Measurements from ENCODE around the gene SETD7. TPM values are rescaled to one million over a fixed set of nuclear protein-coding genes. Genes with fewer than 3 reads are reported as not detected.
"Not testable (repeated sequence)": the region's sequence is repeated elsewhere in the genome, so short reads cannot be mapped to it uniquely, and the experiment has no call there.

The SETD7 gene
- total and polyA plus RNA-seq, 8 donors: 9.7 to 96.9 (median 31.5) TPM

DNA sequence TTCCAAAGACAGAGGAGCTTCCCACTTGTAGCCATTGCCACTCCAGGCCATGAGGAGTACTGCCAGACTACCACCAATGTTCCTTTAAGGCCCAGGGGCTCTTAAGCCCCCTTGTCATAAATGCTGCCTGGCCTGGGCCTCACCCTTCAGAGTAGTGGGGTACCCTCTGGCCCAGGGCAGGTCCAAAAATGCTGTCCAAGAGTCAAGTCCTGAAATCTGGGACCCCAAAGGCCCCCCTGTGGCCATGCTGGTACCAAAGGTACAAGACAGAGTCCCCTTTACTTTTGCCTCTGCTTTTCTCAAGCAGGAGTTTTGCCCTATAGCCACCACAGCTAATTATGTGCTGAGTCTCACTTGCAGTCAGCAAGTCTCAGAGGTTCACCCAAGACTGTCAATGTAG lies 85.7 kb downstream of the SETD7 start:
- no peaks in the 10 kb centered on the region for H3K27me3 ChIP-seq
- no peak for TF ChIP-seq EP300 (IDR thresholded peaks at IDR 0.05)
- TF ChIP-seq POLR2AphosphoS5 (IDR thresholded peaks at IDR 0.05): no peak
- no peak for TF ChIP-seq POLR2A (IDR thresholded peaks at IDR 0.05)
- no peak for TF ChIP-seq CTCF (IDR thresholded peaks at IDR 0.05)
- H3K4me3 ChIP-seq: no peak overlapping the region
- peaks cover 0 to 25% (median 16%) of the 10 kb centered on the region in 4 donors for H3K4me1 ChIP-seq
- H3K27ac ChIP-seq: peak overlapping the region; percentile 6 to 34 (median 26)
- peaks cover 7 to 26% (median 21%) of the 10 kb centered on the region in 4 donors for H3K36me3 ChIP-seq
- intact Hi-C loops (cut with DNase I; ENCODE audit: low total_unique reads): no loop called here
- H3K9me3 ChIP-seq: peaks cover 0 to 8% (median 4%) of the 10 kb centered on the region in 4 donors
- no peak for DNase-seq

DNA sequence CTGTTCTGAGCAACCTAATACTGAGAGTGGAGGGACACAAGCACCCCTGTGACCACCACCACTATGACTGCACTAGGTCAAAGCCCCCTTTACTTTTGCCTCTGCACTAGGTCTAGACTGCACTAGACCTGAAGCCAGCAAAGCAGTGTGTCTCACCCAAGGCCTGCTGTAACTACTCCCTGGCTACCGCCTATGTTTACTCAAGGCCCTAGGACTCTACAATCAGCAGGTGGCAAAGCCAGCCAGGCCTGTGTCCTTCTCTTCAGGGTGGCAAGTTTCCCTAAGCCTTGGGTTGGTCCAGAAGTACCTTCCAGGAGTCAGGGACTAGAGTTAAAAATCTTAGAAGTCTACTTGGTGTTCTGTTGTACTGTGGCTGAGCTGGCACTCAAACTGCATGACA lies 86.2 kb downstream of the SETD7 start:
- H3K27ac ChIP-seq: peak overlapping the region; percentile 6 to 34 (median 26)
- peaks cover 0 to 8% (median 4%) of the 10 kb centered on the region in 4 donors for H3K9me3 ChIP-seq
- H3K36me3 ChIP-seq: peaks cover 7 to 26% (median 21%) of the 10 kb centered on the region in 4 donors
- H3K4me1 ChIP-seq: peaks cover 0 to 25% (median 16%) of the 10 kb centered on the region in 4 donors
- H3K4me3 ChIP-seq: no peak overlapping the region
- intact Hi-C loops (cut with DNase I; ENCODE audit: low total_unique reads): no loop called here
- H3K27me3 ChIP-seq: no peaks in the 10 kb centered on the region
- WGBS, 5 donors: 34 to 64% (median 53%) methylated on average over 1 of the region's 1 CpG
- DNase-seq: peak in 1 of 2 donors; percentile 65
- TF ChIP-seq POLR2AphosphoS5 (IDR thresholded peaks at IDR 0.05) (peak in 1 of 3 donors; percentile 27), CTCF (IDR thresholded peaks at IDR 0.05) (no peak), EP300 (IDR thresholded peaks at IDR 0.05) (no peak), POLR2A (IDR thresholded peaks at IDR 0.05) (no peak)

DNA sequence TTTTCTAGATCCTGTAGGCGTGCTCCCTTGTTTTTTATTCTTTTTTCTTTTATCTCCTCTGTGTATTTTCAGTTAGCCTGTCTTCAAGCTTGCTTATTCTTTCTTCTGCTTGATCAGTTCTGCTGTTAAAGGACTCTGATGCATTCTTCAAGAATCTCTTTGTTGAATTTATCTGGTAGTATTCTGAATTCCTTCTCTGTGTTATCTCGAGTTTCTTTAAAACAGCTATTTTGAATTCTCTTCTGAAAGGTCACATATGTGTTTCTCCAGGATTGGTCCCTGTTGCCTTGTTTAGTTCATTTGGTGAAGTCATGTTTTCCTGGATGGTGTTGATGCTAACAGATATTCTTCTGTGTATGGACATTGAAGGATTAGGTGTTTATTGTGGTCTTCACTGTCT lies 86.8 kb downstream of the SETD7 start:
- 69 to 85% (median 71%) methylated on average over 2 of the region's 2 CpGs for WGBS, 5 donors
- Histone ChIP-seq H3K36me3 (peaks cover 7 to 25% (median 18%) of the 10 kb centered on the region in 4 donors), H3K4me1 (peaks cover 0 to 25% (median 16%) of the 10 kb centered on the region in 4 donors), H3K27me3 (no peaks in the 10 kb centered on the region), H3K27ac (peak overlapping the region in 3 of 5 donors; percentile 6 to 29 (median 26)), H3K4me3 (no peak overlapping the region), H3K9me3 (peaks cover 0 to 8% (median 4%) of the 10 kb centered on the region in 4 donors)
- no peak for TF ChIP-seq CTCF (IDR thresholded peaks at IDR 0.05)
- TF ChIP-seq EP300 (IDR thresholded peaks at IDR 0.05): no peak
- no peak for TF ChIP-seq POLR2A (IDR thresholded peaks at IDR 0.05)
- TF ChIP-seq POLR2AphosphoS5 (IDR thresholded peaks at IDR 0.05): no peak
- intact Hi-C loops (cut with DNase I; ENCODE audit: low total_unique reads): no loop called here
- no peak for DNase-seq

GRCh38 chr4:139468756-139469155 lies 87.3 kb downstream of the SETD7 start:
- Histone ChIP-seq H3K36me3 (peaks cover 7 to 20% (median 14%) of the 10 kb centered on the region in 4 donors), H3K4me1 (peaks cover 0 to 25% (median 16%) of the 10 kb centered on the region in 4 donors)
- intact Hi-C loops (cut with DNase I; ENCODE audit: low total_unique reads); H3K27me3 ChIP-seq; H3K9me3 ChIP-seq; H3K4me3 ChIP-seq; DNase-seq; H3K27ac ChIP-seq: not testable (repeated sequence)

DNA sequence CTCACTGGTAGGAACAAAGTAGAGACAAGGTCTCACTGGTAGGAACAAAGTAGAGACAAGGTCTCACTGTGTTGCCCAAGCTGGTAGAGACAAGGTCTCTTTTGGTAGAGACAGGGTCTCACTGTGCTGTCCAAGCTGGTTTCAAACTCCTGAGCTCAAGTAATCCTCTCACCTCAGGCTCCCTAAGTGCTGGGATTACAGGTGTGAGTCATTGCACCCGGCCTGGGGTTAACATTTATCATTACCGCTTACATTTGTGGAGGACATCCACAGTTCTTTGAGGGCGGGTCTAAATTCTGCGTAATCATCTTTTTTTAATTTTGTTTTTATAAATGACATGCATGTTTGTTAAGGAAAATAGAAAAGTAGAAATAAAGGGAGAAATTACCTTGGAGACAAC lies 90.1 kb downstream of the SETD7 start:
- intact Hi-C loops (cut with DNase I; ENCODE audit: low total_unique reads): no loop called here
- peaks cover 0 to 6% (median 0%) of the 10 kb centered on the region in 4 donors for H3K36me3 ChIP-seq
- H3K4me3 ChIP-seq: no peak overlapping the region
- H3K27ac ChIP-seq: no peak overlapping the region
- WGBS, 5 donors: 62 to 72% (median 65%) methylated on average over 4 of the region's 4 CpGs
- peaks cover 0 to 8% (median 4%) of the 10 kb centered on the region in 4 donors for H3K9me3 ChIP-seq
- peaks cover 0 to 28% (median 18%) of the 10 kb centered on the region in 4 donors for H3K4me1 ChIP-seq
- TF ChIP-seq CTCF (IDR thresholded peaks at IDR 0.05): no peak
- TF ChIP-seq POLR2A (IDR thresholded peaks at IDR 0.05): no peak
- no peak for TF ChIP-seq EP300 (IDR thresholded peaks at IDR 0.05)
- TF ChIP-seq POLR2AphosphoS5 (IDR thresholded peaks at IDR 0.05): no peak
- no peak for DNase-seq
- no peaks in the 10 kb centered on the region for H3K27me3 ChIP-seq

DNA sequence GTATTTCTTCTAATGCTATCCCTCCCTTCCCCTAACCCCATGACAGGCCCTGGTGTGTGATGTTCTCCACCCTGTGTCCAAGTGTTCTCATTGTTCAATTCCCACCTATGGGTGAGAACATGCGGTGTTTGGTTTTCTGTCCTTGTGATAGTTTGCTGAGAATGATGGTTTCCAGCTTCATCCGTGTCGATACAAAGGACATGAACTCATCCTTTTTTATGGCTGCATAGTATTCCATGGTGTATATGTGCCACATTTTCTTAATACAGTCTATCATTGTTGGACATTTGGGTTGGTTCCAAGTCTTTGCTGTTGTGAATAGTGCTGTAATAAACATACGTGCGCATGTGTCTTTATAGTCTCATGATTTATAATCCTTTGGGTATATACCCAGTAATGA lies 91.5 kb downstream of the SETD7 start:
- 95 to 98% (median 96%) methylated on average over 5 of the region's 5 CpGs for WGBS, 5 donors
- H3K27ac ChIP-seq; intact Hi-C loops (cut with DNase I; ENCODE audit: low total_unique reads); H3K9me3 ChIP-seq; H3K27me3 ChIP-seq; DNase-seq; H3K36me3 ChIP-seq; H3K4me3 ChIP-seq: not testable (repeated sequence)
- H3K4me1 ChIP-seq: peaks cover 0 to 18% (median 8%) of the 10 kb centered on the region in 4 donors

Data from stomach (tissue), 9 donors.